ENCODE results near the gene GPSM3. TPM values are rescaled to one million over a fixed set of nuclear protein-coding genes. Genes with fewer than 3 reads are reported as not detected.
A peak's percentile ranks its signal among the peaks of the same experiment; 100 is the strongest.
"Not testable (repeated sequence)": the region's sequence is repeated elsewhere in the genome, so short reads cannot be mapped to it uniquely, and the experiment has no call there.

Gene GPSM3
- total and polyA plus RNA-seq, 2 donors (not counting 3 experiments of a cell fraction or from before 2014, with no cell fraction given) = 19.5 to 21.6 TPM

DNA sequence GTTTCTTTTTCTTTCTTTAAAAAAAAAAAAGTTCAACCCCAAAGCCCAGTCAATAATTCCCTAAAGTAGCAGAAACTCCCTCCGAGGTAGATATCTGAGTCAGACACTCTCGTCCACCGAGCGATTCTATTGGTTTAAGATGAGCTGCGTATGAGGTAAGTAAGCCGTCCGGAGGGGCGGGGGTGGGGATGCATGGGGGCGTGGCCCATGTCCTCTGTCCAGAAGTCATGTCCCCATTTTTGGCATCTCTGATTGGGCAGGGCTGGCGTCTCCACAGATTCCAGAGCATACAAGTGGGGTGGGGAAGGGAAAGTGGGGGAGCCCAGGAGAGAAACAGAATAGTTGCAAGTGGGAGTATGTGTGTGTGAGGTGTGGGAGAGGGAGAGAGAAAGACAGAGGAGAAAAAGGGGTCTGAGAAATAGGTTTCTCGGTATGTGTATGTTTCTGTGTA, 6.7 kb downstream of the GPSM3 start:
- H3K79me2 ChIP-seq (ENCODE audit: control insufficient read depth, insufficient read depth, low read length) = peaks cover 19% of the 10 kb centered on the region
- H3K27me3 ChIP-seq (ENCODE audit: control insufficient read depth in 2 of 2, insufficient read depth in 2 of 2, low read length in 2 of 2); dilution Hi-C loops (cut with MboI; ENCODE audit: extremely low pct_ligation_motif_present, low sequenced_read_pairs); H2AFZ ChIP-seq (ENCODE audit: low read depth, low read length); H3K4me2 ChIP-seq (ENCODE audit: insufficient read depth, low read length); H4K20me1 ChIP-seq (replicated peaks; ENCODE audit: control insufficient read depth, extremely low read depth, insufficient read depth, low read length); intact Hi-C loops (cut with micrococcal nuclease); H3K9me1 ChIP-seq (replicated peaks; ENCODE audit: control insufficient read depth, extremely low read depth, insufficient read depth, low read length); H3K4me3 ChIP-seq (replicated peaks in 1 of 3; ENCODE audit: insufficient read depth in 1 of 3, low read depth in 1 of 3, low read length in 3 of 3); H3K9ac ChIP-seq (replicated peaks; ENCODE audit: extremely low read depth, insufficient read depth, low read length); H3K9me3 ChIP-seq (replicated peaks; ENCODE audit: control insufficient read depth, insufficient read depth, low read length); BruUV-seq (replicated peaks): not testable (repeated sequence)
- DNase-seq (ENCODE audit: low read depth, low spot score) (peak; percentile 73), FAIRE-seq (peak; percentile 84)
- peaks cover 24% of the 10 kb centered on the region for H3K4me1 ChIP-seq (ENCODE audit: control insufficient read depth, extremely low read depth, insufficient read depth, low read length)
- peak overlapping the region; percentile 18 for H3K27ac ChIP-seq (ENCODE audit: insufficient read depth, low read depth, low read length)
- CTCF ChIA-PET = interaction anchor here (1.1 kb wide), 1 partner anchor 10 kb away, joined by 3 read pairs; no protein-coding TSS in a partner anchor
- H3K36me3 ChIP-seq (ENCODE audit: control insufficient read depth in 2 of 2, extremely low read depth in 1 of 2, insufficient read depth in 2 of 2, low read length in 2 of 2) = peaks cover 3 to 32% of the 10 kb centered on the region in 2 experiments
- POLR2A ChIA-PET = interaction anchor here (0.6 to 0.7 kb wide), 2 partner anchors 111 to 287 kb away, joined by 3 read pairs; no protein-coding TSS in a partner anchor

DNA sequence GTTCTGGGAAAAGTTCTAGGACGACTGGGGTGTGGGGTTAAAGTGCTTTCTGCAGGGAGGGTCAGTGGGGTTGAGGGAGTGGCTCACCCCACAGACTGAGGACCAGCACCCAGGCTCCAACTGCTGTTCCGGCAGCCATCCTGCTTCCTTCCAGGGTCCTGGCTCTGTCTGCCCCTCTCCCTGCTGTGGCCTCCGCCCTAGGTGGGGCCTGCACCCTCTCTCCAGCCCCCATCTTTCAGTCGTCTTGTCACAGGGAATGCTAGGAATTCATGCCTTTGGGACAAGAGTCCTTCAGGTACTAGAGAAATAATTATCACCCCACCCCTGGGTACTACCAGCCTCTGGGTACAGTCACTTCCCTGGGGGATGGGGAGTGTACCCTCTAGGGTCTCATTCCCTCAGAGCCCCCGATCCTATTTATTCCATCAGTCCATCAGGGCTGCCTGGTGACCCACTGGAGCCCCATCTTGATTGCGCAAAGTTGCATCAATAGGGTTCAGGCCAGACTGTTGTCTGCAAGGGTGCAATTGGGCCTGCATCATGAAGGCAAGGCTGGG, 8.3 kb downstream of the GPSM3 start, which contains the start of gene AGER:
AGER (minus strand) TSS at position 170 of the 557 bp plus-strand sequence; CDS start at position 139, 31 bp downstream.
- Histone ChIP-seq H3K9me1 (replicated peaks; ENCODE audit: control insufficient read depth, extremely low read depth, insufficient read depth, low read length) (no peaks in the 10 kb centered on the region), H3K27me3 (ENCODE audit: control insufficient read depth in 2 of 2, insufficient read depth in 2 of 2, low read length in 2 of 2) (no peaks in the 10 kb centered on the region), H3K4me3 (replicated peaks in 1 of 3; ENCODE audit: insufficient read depth in 1 of 3, low read depth in 1 of 3, low read length in 3 of 3) (no peak within 1 kb of the TSS), H3K4me2 (ENCODE audit: insufficient read depth, low read length) (no peak within 1 kb of the TSS), H3K36me3 (ENCODE audit: control insufficient read depth in 2 of 2, extremely low read depth in 1 of 2, insufficient read depth in 2 of 2, low read length in 2 of 2) (peaks cover 3 to 36% of the 10 kb centered on the region in 2 experiments), H3K27ac (ENCODE audit: insufficient read depth, low read depth, low read length) (no peak within 1 kb of the TSS), H4K20me1 (replicated peaks; ENCODE audit: control insufficient read depth, extremely low read depth, insufficient read depth, low read length) (no peaks in the 10 kb centered on the region), H2AFZ (ENCODE audit: low read depth, low read length) (no peak within 1 kb of the TSS), H3K9ac (replicated peaks; ENCODE audit: extremely low read depth, insufficient read depth, low read length) (no peak within 1 kb of the TSS), H3K4me1 (ENCODE audit: control insufficient read depth, extremely low read depth, insufficient read depth, low read length) (peaks cover 21% of the 10 kb centered on the region), H3K9me3 (replicated peaks; ENCODE audit: control insufficient read depth, insufficient read depth, low read length) (no peaks in the 10 kb centered on the region), H3K79me2 (ENCODE audit: control insufficient read depth, insufficient read depth, low read length) (peaks cover 15% of the 10 kb centered on the region)
- POLR2A ChIA-PET = no interaction called here
- TF ChIP-seq POLR2AphosphoS5 (IDR thresholded peaks at IDR 0.05; ENCODE audit: insufficient read depth, low read depth, low read length) = peak; percentile 36
- no peak for TF ChIP-seq EZH2 (IDR thresholded peaks at IDR 0.05; ENCODE audit: borderline replicate concordance, low read depth, low read length, severe bottlenecking)
- TF ChIP-seq MYC (IDR thresholded peaks at IDR 0.05; ENCODE audit: low read depth, low read length) = no peak
- TF ChIP-seq GATA2 (IDR thresholded peaks at IDR 0.05; ENCODE audit: insufficient read depth, insufficient read length, low read depth, low read length) = no peak
- TF ChIP-seq FOS (IDR thresholded peaks at IDR 0.05; ENCODE audit: borderline replicate concordance, insufficient read depth, low read length) = no peak
- TF ChIP-seq POLR2A (IDR thresholded peaks at IDR 0.05; ENCODE audit: low read depth, low read length) = no peak
- TF ChIP-seq, protein P1, sequence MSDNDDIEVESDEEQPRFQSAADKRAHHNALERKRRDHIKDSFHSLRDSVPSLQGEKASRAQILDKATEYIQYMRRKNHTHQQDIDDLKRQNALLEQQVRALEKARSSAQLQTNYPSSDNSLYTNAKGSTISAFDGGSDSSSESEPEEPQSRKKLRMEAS (IDR thresholded peaks at IDR 0.05; ENCODE audit: insufficient read depth, insufficient read length) = no peak
- TF ChIP-seq, protein P2, sequence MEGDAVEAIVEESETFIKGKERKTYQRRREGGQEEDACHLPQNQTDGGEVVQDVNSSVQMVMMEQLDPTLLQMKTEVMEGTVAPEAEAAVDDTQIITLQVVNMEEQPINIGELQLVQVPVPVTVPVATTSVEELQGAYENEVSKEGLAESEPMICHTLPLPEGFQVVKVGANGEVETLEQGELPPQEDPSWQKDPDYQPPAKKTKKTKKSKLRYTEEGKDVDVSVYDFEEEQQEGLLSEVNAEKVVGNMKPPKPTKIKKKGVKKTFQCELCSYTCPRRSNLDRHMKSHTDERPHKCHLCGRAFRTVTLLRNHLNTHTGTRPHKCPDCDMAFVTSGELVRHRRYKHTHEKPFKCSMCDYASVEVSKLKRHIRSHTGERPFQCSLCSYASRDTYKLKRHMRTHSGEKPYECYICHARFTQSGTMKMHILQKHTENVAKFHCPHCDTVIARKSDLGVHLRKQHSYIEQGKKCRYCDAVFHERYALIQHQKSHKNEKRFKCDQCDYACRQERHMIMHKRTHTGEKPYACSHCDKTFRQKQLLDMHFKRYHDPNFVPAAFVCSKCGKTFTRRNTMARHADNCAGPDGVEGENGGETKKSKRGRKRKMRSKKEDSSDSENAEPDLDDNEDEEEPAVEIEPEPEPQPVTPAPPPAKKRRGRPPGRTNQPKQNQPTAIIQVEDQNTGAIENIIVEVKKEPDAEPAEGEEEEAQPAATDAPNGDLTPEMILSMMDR (IDR thresholded peaks at IDR 0.05; ENCODE audit: extremely low read depth in 1 of 2, insufficient read depth in 1 of 2, low read depth in 1 of 2, low read length in 2 of 2) = no peak
- DNase-seq (ENCODE audit: low read depth, low spot score) = no peak
- dilution Hi-C loops (cut with MboI; ENCODE audit: extremely low pct_ligation_motif_present, low sequenced_read_pairs) (no loop called here), intact Hi-C loops (cut with micrococcal nuclease) (no loop called here)
- no peak for FAIRE-seq
- no TSS peak for BruUV-seq (replicated peaks)
- CTCF ChIA-PET = no interaction called here
